GM23338 (cell line): ENCODE data around the gene TNFSF13. TPM values are rescaled to one million over a fixed set of nuclear protein-coding genes. Genes with fewer than 3 reads are reported as not detected.

Experiments
- ATAC-seq: fragments of 200-7000 bp; cut with Tn5 transposase; 3 replicates; pipeline ENCODE4 v1.9.1; 2020
- DNase-seq: peaks from one replicate; pipeline ENCODE4 v3.0.0-alpha.2; 2015; ENCODE audit warnings: low spot score
- H2AFZ ChIP-seq: fragments of 200-600 bp; sonication (generic); 2 replicates; pipeline ENCODE4 v1.8.0; 2016; ENCODE audit warnings: antibody characterized with exemption, mild to moderate bottlenecking, moderate library complexity
- H3F3A ChIP-seq: fragments of 200-600 bp; sonication (generic); replicated peaks from 2 replicates; pipeline ENCODE4 v1.8.0; 2017; ENCODE audit warnings: antibody characterized with exemption, mixed run types, low read depth
- H3K27ac ChIP-seq: fragments of 200-600 bp; sonication (generic); 2 replicates; pipeline ENCODE4 v1.6.1; 2016; ENCODE audit warnings: low read depth
- H3K27me3 ChIP-seq: fragments of 200-600 bp; sonication (generic); 2 replicates; pipeline ENCODE4 v1.8.0; 2016; ENCODE audit warnings: mild to moderate bottlenecking, mixed run types, moderate library complexity; ENCODE audit not compliant: insufficient read depth
- H3K36me3 ChIP-seq: fragments of 200-600 bp; sonication (generic); 2 replicates; pipeline ENCODE4 v1.8.0; 2016; ENCODE audit warnings: mild to moderate bottlenecking; ENCODE audit not compliant: insufficient read depth
- H3K4me1 ChIP-seq: fragments of 200-600 bp; sonication (generic); 2 replicates; pipeline ENCODE4 v1.8.0; 2016; ENCODE audit warnings: mild to moderate bottlenecking, moderate library complexity; ENCODE audit not compliant: insufficient read depth
- H3K4me2 ChIP-seq: fragments of 200-600 bp; sonication (generic); 2 replicates; pipeline ENCODE4 v1.7.1; 2017; ENCODE audit warnings: mixed run types
- H3K4me3 ChIP-seq: fragments of 200-600 bp; sonication (generic); 2 replicates; pipeline ENCODE4 v1.6.1; 2016; ENCODE audit warnings: mixed run types
- H3K79me2 ChIP-seq: fragments of 200-600 bp; sonication (generic); replicated peaks from 2 replicates; pipeline ENCODE4 v1.8.0; 2017; ENCODE audit warnings: mild to moderate bottlenecking; ENCODE audit not compliant: insufficient read depth
- H3K9me2 ChIP-seq: fragments of 200-600 bp; sonication (generic); 2 replicates; pipeline ENCODE4 v1.8.0; 2017; ENCODE audit not compliant: insufficient read depth
- H4K20me1 ChIP-seq: fragments of 200-600 bp; sonication (generic); replicated peaks from 2 replicates; pipeline ENCODE4 v1.8.0; 2017; ENCODE audit warnings: mild to moderate bottlenecking; ENCODE audit not compliant: insufficient read depth
- H3K27ac Mint-ChIP-seq: 2 replicates; pipeline ENCODE4 v1.8.0; 2020; ENCODE audit warnings: inconsistent platforms, mild to moderate bottlenecking, moderate library complexity, mixed read lengths
- H3K27me3 Mint-ChIP-seq: 3 replicates; pipeline ENCODE4 v1.8.0; 2022; ENCODE audit warnings: low read depth, mild to moderate bottlenecking, moderate library complexity, mixed read lengths, inconsistent platforms; ENCODE audit not compliant: insufficient read depth, poor library complexity
- H3K36me3 Mint-ChIP-seq: 3 replicates; pipeline ENCODE4 v1.8.0; 2021; ENCODE audit warnings: low read depth, mild to moderate bottlenecking, inconsistent platforms, moderate library complexity, mixed read lengths
- H3K4me1 Mint-ChIP-seq: 3 replicates; pipeline ENCODE4 v1.8.0; 2020; ENCODE audit warnings: mild to moderate bottlenecking, inconsistent platforms, mixed read lengths
- H3K4me3 Mint-ChIP-seq: 3 replicates; pipeline ENCODE4 v1.8.0; 2021; ENCODE audit warnings: moderate library complexity, mild to moderate bottlenecking, inconsistent platforms, mixed read lengths
- H3K9me3 Mint-ChIP-seq: 3 replicates; pipeline ENCODE4 v1.8.0; 2020; ENCODE audit warnings: moderate library complexity, mild to moderate bottlenecking, inconsistent platforms, mixed read lengths
- CREB1 ChIP-seq: fragments of 250-450 bp; sonication (Bioruptor Pico); IDR thresholded peaks from 2 replicates; pipeline ENCODE4 v1.5.0; 2020; ENCODE audit warnings: low read depth, mild to moderate bottlenecking, moderate library complexity
- CTCF ChIP-seq, 2 experiments: fragments of 200-600 bp in 1 of 2; sonication (generic) in 1 of 2; conservative IDR thresholded peaks; 2 replicates each; pipeline versions ENCODE4 v1.5.1 to v1.6.1; 2016 to 2017; ENCODE audit warnings: antibody characterized with exemption in 2 of 2, low read depth in 2 of 2, mild to moderate bottlenecking in 2 of 2, moderate library complexity in 1 of 2
- EZH2 ChIP-seq: fragments of 200-600 bp; sonication (generic); IDR thresholded peaks from one replicate; pipeline ENCODE4 v1.8.0; 2017; ENCODE audit warnings: antibody characterized with exemption, mild to moderate bottlenecking, low read depth; ENCODE audit not compliant: unreplicated experiment
- EZH2phosphoT487 ChIP-seq: fragments of 200-600 bp; sonication (generic); IDR thresholded peaks from one replicate; pipeline ENCODE4 v1.8.1; 2018; ENCODE audit warnings: antibody characterized with exemption; ENCODE audit not compliant: unreplicated experiment
- JUNB ChIP-seq: IDR thresholded peaks from one replicate; pipeline ENCODE4 v1.6.1; 2016; ENCODE audit warnings: antibody characterized with exemption; ENCODE audit not compliant: unreplicated experiment
- NANOG ChIP-seq: IDR thresholded peaks from 2 replicates; pipeline ENCODE4 v1.6.1; 2016; ENCODE audit warnings: antibody characterized with exemption, borderline replicate concordance
- POLR2AphosphoS5 ChIP-seq: IDR thresholded peaks from 2 replicates; pipeline ENCODE4 v1.6.1; 2016; ENCODE audit warnings: antibody characterized with exemption, low read depth
- STAT1 ChIP-seq: IDR thresholded peaks from one replicate; pipeline ENCODE4 v1.6.1; 2016; ENCODE audit warnings: antibody characterized with exemption; ENCODE audit not compliant: unreplicated experiment
- ZNF114 ChIP-seq: fragments of 250-450 bp; sonication (Bioruptor Pico); IDR thresholded peaks from 2 replicates; pipeline ENCODE4 v1.5.0; 2020; ENCODE audit warnings: mild to moderate bottlenecking, moderate library complexity
- polyA plus RNA-seq: library from polyadenylated mRNA; unstranded; fragments of >200 nt; fragmentation: Nextera tagmentation; extraction: Ambion mirVana; gene quantifications from 2 replicates; pipeline ENCODE4 v1.2.1, GENCODE V29; 2016
- total RNA-seq: library from RNA; depleted of rRNA; stranded (reverse); fragments of >200 nt; shearing (Covaris generic); gene quantifications from 2 replicates; pipeline ENCODE4 v1.2.3, GENCODE V29; 2014
- TF ChIP-seq, protein P1 (sequence below): IDR thresholded peaks from one replicate; pipeline ENCODE4 v1.6.1; 2018; ENCODE audit warnings: antibody characterized with exemption; ENCODE audit not compliant: unreplicated experiment

TNFSF13 gene
- total and polyA plus RNA-seq, 2 experiments from 2014 or later, result 2.2 TPM; not detected in 1

DNA sequence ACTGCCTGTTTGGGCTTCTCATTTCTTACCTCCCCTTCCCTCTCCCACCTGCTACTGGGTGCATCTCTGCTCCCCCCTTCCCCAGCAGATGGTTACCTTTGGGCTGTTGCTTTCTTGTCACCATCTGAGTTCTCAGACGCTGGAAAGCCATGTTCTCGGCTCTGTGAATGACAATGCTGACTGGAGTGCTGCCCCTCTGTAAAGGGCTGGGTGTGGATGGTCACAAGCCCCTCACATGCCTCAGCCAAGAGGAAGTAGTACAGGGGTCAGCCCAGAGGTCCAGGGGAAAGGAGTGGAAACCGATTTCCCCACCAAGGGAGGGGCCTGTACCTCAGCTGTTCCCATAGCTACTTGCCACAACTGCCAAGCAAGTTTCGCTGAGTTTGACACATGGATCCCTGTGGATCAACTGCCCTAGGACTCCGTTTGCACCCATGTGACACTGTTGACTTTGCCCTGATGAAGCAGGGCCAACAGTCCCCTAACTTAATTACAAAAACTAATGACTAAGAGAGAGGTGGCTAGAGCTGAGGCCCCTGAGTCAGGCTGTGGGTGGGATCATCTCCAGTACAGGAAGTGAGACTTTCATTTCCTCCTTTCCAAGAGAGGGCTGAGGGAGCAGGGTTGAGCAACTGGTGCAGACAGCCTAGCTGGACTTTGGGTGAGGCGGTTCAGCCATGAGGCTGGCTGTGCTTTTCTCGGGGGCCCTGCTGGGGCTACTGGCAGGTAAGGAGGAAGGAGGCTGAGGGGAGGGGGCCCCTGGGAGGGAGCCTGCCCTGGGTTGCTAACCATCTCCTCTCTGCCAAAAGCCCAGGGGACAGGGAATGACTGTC is 20.7 kb downstream of the TNFSF13 start, which contains the start of gene CD68:
CD68 (plus strand) TSS at position 638 of the 833 bp plus-strand sequence; CDS start at position 678, 40 bp downstream.
- H3K4me3 Mint-ChIP-seq, result peak within 1 kb of the TSS; percentile 40; the same call in 2 of the 3 replicates
- H3K27ac Mint-ChIP-seq, result peak within 1 kb of the TSS; percentile 88
- H3K36me3 Mint-ChIP-seq, result peaks cover 80% of the 10 kb centered on the region
- Histone ChIP-seq H3K9me2 (no peaks in the 10 kb centered on the region; the same call in 1 of the 2 replicates), H3F3A (peaks cover 75% of the 10 kb centered on the region), H3K36me3 (peaks cover 42% of the 10 kb centered on the region), H4K20me1 (peaks cover 35% of the 10 kb centered on the region), H3K27me3 (no peaks in the 10 kb centered on the region), H2AFZ (no peak within 1 kb of the TSS), H3K27ac (peak within 1 kb of the TSS; percentile 79; the same call in 1 of the 2 replicates), H3K4me2 (no peak within 1 kb of the TSS), H3K4me1 (peaks cover 39% of the 10 kb centered on the region), H3K4me3 (no peak within 1 kb of the TSS), H3K79me2 (peaks cover 46% of the 10 kb centered on the region)
- H3K27me3 Mint-ChIP-seq, result peaks cover 58% of the 10 kb centered on the region
- peaks cover 72% of the 10 kb centered on the region for H3K4me1 Mint-ChIP-seq
- H3K9me3 Mint-ChIP-seq, result peaks cover 7% of the 10 kb centered on the region; the same call in 2 of the 3 replicates
- TF ChIP-seq CREB1, result no peak
- peak; percentile 92 for TF ChIP-seq POLR2AphosphoS5
- ATAC-seq (peak; percentile 29), DNase-seq (peak; percentile 73)

GRCh38 chr17:7579834-7580603 is 21.5 kb downstream of the TNFSF13 start:
- Histone ChIP-seq H4K20me1 (peaks cover 27% of the 10 kb centered on the region), H3F3A (peaks cover 67% of the 10 kb centered on the region), H3K36me3 (peaks cover 34% of the 10 kb centered on the region), H3K27ac (peak overlapping the region; percentile 79; the same call in 1 of the 2 replicates), H3K4me1 (peaks cover 37% of the 10 kb centered on the region), H3K27me3 (no peaks in the 10 kb centered on the region), H3K4me2 (no peak overlapping the region), H3K79me2 (peaks cover 46% of the 10 kb centered on the region), H3K9me2 (no peaks in the 10 kb centered on the region; the same call in 1 of the 2 replicates), H3K4me3 (no peak overlapping the region), H2AFZ (no peak overlapping the region)
- Mint-ChIP-seq H3K27me3 (peaks cover 61% of the 10 kb centered on the region), H3K27ac (peak overlapping the region; percentile 66; the same call in 1 of the 2 replicates), H3K9me3 (peaks cover 5% of the 10 kb centered on the region; the same call in 2 of the 3 replicates), H3K4me3 (peak overlapping the region; percentile 1; the same call in 2 of the 3 replicates), H3K36me3 (peaks cover 78% of the 10 kb centered on the region), H3K4me1 (peaks cover 69% of the 10 kb centered on the region)
- TF ChIP-seq CTCF (conservative IDR thresholded peaks at IDR 0.05; ENCODE audit: low read depth in 2 of 2), result no peak
- no peak for TF ChIP-seq CREB1
- no peak for TF ChIP-seq EZH2phosphoT487
- no peak for TF ChIP-seq JUNB
- TF ChIP-seq, protein P1, sequence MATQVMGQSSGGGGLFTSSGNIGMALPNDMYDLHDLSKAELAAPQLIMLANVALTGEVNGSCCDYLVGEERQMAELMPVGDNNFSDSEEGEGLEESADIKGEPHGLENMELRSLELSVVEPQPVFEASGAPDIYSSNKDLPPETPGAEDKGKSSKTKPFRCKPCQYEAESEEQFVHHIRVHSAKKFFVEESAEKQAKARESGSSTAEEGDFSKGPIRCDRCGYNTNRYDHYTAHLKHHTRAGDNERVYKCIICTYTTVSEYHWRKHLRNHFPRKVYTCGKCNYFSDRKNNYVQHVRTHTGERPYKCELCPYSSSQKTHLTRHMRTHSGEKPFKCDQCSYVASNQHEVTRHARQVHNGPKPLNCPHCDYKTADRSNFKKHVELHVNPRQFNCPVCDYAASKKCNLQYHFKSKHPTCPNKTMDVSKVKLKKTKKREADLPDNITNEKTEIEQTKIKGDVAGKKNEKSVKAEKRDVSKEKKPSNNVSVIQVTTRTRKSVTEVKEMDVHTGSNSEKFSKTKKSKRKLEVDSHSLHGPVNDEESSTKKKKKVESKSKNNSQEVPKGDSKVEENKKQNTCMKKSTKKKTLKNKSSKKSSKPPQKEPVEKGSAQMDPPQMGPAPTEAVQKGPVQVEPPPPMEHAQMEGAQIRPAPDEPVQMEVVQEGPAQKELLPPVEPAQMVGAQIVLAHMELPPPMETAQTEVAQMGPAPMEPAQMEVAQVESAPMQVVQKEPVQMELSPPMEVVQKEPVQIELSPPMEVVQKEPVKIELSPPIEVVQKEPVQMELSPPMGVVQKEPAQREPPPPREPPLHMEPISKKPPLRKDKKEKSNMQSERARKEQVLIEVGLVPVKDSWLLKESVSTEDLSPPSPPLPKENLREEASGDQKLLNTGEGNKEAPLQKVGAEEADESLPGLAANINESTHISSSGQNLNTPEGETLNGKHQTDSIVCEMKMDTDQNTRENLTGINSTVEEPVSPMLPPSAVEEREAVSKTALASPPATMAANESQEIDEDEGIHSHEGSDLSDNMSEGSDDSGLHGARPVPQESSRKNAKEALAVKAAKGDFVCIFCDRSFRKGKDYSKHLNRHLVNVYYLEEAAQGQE, result no peak
- TF ChIP-seq EZH2, result no peak
- no peak for TF ChIP-seq STAT1
- no peak for TF ChIP-seq ZNF114 (CRISPR knock-in tag)
- no peak for TF ChIP-seq NANOG
- no peak for TF ChIP-seq POLR2AphosphoS5
- no peak; the same call in 2 of the 3 replicates for ATAC-seq
- DNase-seq, result no peak
